Fibroblast of the conjunctiva (primary cell): ENCODE data around the gene TNMD.
A peak's percentile ranks its signal among the peaks of the same experiment; 100 is the strongest.

ENCODE experiments used
- DNase-seq: peaks from one replicate; pipeline ENCODE4 v3.0.0-alpha.2; 2010; ENCODE audit warnings: low read depth

The TNMD gene

DNA sequence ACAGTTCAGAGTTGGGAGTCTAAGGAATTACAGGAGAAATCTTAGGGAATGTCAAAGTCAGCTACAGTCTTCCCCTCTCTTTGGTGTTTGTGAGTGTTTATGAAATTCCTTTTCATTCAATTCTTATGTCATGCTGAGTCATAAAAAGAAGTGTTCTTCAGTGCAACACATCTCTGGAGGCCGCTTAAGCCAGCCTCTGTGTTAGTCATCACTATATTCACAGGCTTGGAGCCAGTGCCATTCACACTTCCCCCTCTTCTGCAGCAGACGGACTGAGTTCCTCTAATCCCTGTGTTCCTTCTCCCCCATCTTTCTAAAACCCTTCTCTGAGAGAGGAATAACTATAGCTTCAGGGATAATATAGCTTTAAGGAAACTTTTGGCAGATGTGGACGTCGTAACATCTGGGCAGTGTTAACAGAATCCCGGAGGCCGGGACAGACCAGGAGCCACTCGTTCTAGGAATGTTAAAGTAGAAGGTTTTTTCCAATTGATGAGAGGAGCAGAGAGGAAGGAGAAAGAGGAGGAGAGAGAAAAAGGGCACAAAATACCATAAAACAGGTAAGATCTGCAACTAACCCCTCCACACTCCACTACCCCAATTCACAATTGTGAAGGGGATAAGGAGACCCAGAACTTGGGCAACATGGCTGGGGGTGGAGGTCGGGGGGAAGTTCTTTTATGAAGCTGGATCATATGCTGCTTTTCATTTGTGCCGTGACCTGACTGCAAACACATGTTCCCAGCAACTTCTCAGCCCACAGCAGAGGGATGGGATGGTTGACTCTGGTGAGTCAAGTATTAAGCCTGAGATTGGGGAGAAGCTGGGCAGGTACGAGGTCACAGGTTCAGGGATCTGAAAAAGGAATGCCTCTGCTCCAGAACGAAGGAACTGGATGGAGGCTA, 59.5 kb downstream of the TNMD start, which contains the start of gene SRPX2:
TSS of gene SRPX2 (plus strand) at position 244 of the 905 bp plus-strand sequence. CDS start 2,124 bp downstream, outside the sequence.
- peak; percentile 87 for DNase-seq

DNA sequence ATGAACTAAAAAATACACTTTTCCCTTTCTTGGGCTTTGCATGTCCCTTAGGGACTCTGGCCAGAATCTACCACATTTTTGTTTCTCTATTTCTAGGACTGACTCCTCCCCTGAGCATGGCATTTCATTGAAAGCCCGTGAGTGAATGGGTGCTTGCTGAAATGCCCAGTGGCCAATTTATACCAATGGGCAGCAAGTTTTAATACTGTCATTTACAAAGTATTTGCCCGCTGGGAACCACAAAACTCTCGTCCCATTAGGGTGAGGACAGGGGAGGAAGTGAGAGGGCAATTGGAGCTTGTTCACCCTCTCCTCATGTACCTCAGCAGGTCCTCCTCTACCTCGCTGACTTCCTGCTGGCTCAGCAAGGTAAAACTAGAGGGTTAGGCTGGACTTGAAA, 60.4 kb downstream of the TNMD start:
- no peak for DNase-seq

GRCh38 chrX:100647095-100647494, 62.4 kb downstream of the TNMD start:
- no peak for DNase-seq

DNA sequence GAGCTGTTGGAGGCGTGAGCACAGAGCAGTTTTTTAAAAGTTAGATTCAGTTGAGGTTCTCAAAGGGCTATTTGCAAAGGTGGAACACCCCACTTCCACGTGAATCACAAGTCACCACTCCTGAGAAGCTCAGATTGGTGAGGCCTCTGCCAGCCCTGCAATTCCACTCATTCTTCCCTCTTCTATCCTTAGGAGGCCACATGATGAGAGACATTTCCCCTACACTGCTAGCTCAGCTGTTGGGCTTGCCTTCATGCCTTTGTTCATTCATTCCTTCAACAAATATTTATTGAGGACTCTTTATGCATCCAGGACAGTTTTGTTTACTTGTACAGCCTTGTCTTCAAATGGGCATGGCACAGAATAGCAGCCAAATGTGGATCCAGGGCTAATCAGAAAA, 63.0 kb downstream of the TNMD start:
- no peak for DNase-seq

DNA sequence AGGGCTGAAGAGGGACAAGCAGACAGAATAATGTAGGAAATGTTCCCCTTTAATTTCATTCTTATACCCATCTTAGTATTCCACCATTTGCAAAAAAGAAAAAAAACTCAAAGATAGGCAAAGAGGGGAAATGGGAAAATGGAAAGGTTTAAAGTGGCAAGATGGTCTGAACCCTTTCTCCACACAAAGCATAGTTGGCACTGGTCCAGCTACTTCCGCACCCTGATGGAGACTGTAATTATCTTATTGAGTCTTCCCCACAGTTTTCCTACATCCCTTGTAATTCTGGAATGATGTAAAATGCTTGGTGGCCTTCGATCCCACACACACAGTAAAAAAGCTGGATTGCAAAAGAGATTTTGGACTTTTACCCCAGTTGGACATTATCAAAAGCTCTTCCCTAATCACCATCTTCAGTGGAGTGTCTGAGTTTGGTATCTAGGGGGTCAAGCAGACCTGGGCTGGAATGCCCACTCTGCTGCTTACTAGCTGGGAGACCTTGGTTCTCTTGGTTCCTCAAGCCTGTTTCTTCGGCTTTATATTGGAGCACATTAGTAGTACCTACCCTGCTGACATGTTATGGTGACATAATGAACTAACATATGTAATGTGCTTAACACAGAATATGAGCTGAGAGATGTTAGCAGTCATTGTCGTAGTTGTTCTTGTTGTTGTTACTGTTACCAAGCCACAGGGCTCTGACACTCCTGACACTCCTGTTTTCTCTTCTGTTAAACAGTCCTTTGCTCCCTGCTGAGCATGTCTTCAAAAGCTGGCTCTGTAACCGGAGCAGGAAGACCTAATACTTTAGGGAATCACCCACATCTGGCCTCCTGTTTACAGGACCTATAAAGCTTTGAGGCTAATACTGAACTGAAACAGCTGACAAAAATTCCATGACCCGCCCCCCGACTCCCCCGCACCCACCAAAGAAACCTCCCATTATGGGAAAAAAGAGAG, 64.0 kb downstream of the TNMD start:
- DNase-seq = peak; percentile 54
